GM21367 (cell line): ENCODE results near the gene FBP1.
"Not testable (repeated sequence)": the region's sequence is repeated elsewhere in the genome, so short reads cannot be mapped to it uniquely, and the experiment has no call there.

Experiments
- ATAC-seq: cut with Tn5 transposase; IDR thresholded peaks from one replicate; pipeline ENCODE4 v1.9.1; 2021; ENCODE audit not compliant: unreplicated experiment

FBP1 gene

GRCh38 chr9:94622087-94622800 is 17.1 kb downstream of the FBP1 start:
- ATAC-seq = no peak

GRCh38 chr9:94619026-94619425 is 20.3 kb downstream of the FBP1 start:
- no peak for ATAC-seq

- ATAC-seq = no peak
Measured at GRCh38 chr9:94613003-94613402, 26.3 kb downstream of the FBP1 start.

GRCh38 chr9:94612071-94612470 is 27.2 kb downstream of the FBP1 start:
- no peak for ATAC-seq

- no peak for ATAC-seq
Measured at GRCh38 chr9:94611638-94612068, 27.7 kb downstream of the FBP1 start.

- ATAC-seq = no peak
Measured at GRCh38 chr9:94610181-94610606, 29.1 kb downstream of the FBP1 start.

GRCh38 chr9:94607423-94607691 is 32.0 kb downstream of the FBP1 start:
- ATAC-seq = no peak

GRCh38 chr9:94606646-94607422 is 32.5 kb downstream of the FBP1 start:
- no peak for ATAC-seq

GRCh38 chr9:94603259-94604160 is 35.8 kb downstream of the FBP1 start:
- ATAC-seq = no peak

GRCh38 chr9:94602666-94603065 is 36.7 kb downstream of the FBP1 start:
- ATAC-seq = no peak

- no peak for ATAC-seq
Measured at GRCh38 chr9:94600715-94601114, 38.6 kb downstream of the FBP1 start.

- no peak for ATAC-seq
Measured at GRCh38 chr9:94600258-94600657, 39.1 kb downstream of the FBP1 start.

- ATAC-seq = no peak
Measured at GRCh38 chr9:94599102-94599501, 40.2 kb downstream of the FBP1 start.

- ATAC-seq = no peak
Measured at GRCh38 chr9:94593459-94594345, 45.6 kb downstream of the FBP1 start, which contains the start of gene FBP2. TSS of gene FBP2 (minus strand) at chr9:94593824. CDS start at chr9:94593726, 98 bp downstream.

GRCh38 chr9:94592683-94593082 is 46.6 kb downstream of the FBP1 start:
- ATAC-seq = not testable (repeated sequence)

- ATAC-seq = no peak
Measured at GRCh38 chr9:94591876-94592275, 47.4 kb downstream of the FBP1 start.

GRCh38 chr9:94591046-94591545 is 48.2 kb downstream of the FBP1 start:
- not testable (repeated sequence) for ATAC-seq

GRCh38 chr9:94588681-94589080 is 50.6 kb downstream of the FBP1 start:
- ATAC-seq = no peak

GRCh38 chr9:94586814-94587213 is 52.5 kb downstream of the FBP1 start:
- no peak for ATAC-seq

- ATAC-seq = no peak
Measured at GRCh38 chr9:94586316-94586715, 53.0 kb downstream of the FBP1 start.
